Stomach (tissue), 4 donors: Measurements from ENCODE around the gene PLEKHA6.

Experiments
- EP300 ChIP-seq: sonication (generic); formaldehyde crosslinking; IDR thresholded peaks from one replicate; pipeline ENCODE4 v1.6.1; 2017; ENCODE audit warnings: antibody characterized with exemption
- POLR2A ChIP-seq, 4 donors: fragments of 450-650 bp; IDR thresholded peaks; one replicate each; pipeline ENCODE4 v1.6.1; 2016; ENCODE audit warnings: antibody characterized with exemption in 4 of 4, control low read depth in 2 of 4, mild to moderate bottlenecking in 1 of 4, moderate library complexity in 1 of 4

- TF ChIP-seq POLR2A (IDR thresholded peaks at IDR 0.05) (no peak), EP300 (no peak)
Observed at GRCh38 chr1:204172404-204173029, 187.2 kb downstream of the PLEKHA6 start.
